ENCODE measurements around the gene PCDHGC5.

DNA sequence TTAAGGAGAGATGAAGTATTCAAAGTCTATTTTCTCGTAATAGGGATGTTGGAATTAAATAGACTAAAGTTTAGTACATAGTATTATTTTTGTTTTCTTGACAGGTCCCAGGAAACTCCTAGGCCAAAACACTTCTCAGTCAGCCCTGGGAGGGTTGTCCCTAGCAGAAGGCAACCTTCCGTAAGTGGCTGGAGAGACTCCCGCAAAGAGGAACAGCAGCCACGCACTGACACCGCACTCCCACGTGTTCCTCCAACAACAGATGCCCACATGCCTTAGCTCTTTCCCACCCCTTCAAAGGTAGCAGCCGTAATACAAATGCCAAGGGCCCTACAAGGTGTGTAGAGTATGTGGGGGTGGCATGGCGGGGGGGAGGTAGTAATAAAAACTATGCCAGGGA lies 28.4 kb downstream of the PCDHGC5 start:
- no peak for TF ChIP-seq RNF2 (IDR thresholded peaks at IDR 0.05; ENCODE audit: borderline replicate concordance, low read depth, low read length, missing control alignments, poor library complexity, severe bottlenecking)
- no peak for TF ChIP-seq KDM1A (IDR thresholded peaks at IDR 0.05; ENCODE audit: borderline replicate concordance, low read length)

Measured in H1 (cell line).